ENCODE measurements around the gene ESRRB. TPM values are rescaled to one million over a fixed set of nuclear protein-coding genes. Genes with fewer than 3 reads are reported as not detected.
"Not testable (repeated sequence)": the region's sequence is repeated elsewhere in the genome, so short reads cannot be mapped to it uniquely, and the experiment has no call there.

The ESRRB gene
- polyA plus RNA-seq, 1 of the 3 experiments (the other 2 are of a cell fraction) = 0.05 TPM

- H3K36me3 ChIP-seq (replicated peaks in 1 of 2; ENCODE audit: control insufficient read depth in 1 of 2, insufficient read depth in 2 of 2, low read length in 1 of 2) = no peaks in the 10 kb centered on the region
- H3K4me2 ChIP-seq = no peak overlapping the region
- no peak overlapping the region for H3K4me3 ChIP-seq (ENCODE audit: low read depth in 2 of 2, low read length in 1 of 2)
- H3K27ac ChIP-seq (ENCODE audit: low read depth in 2 of 2, low read length in 1 of 2) = no peak overlapping the region
- ChIA-PET POLR2A (no interaction called here), CTCF (interaction anchor here (1.2 kb wide), 1 partner anchor 17 kb away, joined by 3 read pairs; no protein-coding TSS in a partner anchor)
- H4K20me1 ChIP-seq (ENCODE audit: insufficient read depth) = no peaks in the 10 kb centered on the region
- no peak overlapping the region for H2AFZ ChIP-seq (ENCODE audit: low read depth)
- DNase-seq = no peak
- H3K4me1 ChIP-seq (ENCODE audit: control insufficient read depth in 1 of 2, insufficient read depth in 2 of 2, low read depth in 1 of 2, low read length in 1 of 2) = no peaks in the 10 kb centered on the region
- no peaks in the 10 kb centered on the region for H3K27me3 ChIP-seq (ENCODE audit: insufficient read depth)
- no peaks in the 10 kb centered on the region for H3F3A ChIP-seq (replicated peaks; ENCODE audit: insufficient read depth)
- WGBS (ENCODE audit: low lambda C conversion rate) = 61% methylated on average over 5 of the region's 15 CpGs
- no peak overlapping the region for H3K9ac ChIP-seq
- no peak for TF ChIP-seq GABPA (IDR thresholded peaks at IDR 0.05; ENCODE audit: low read depth)
- TF ChIP-seq FOXM1 (IDR thresholded peaks at IDR 0.05; ENCODE audit: low read depth) = no peak
- TF ChIP-seq NRF1 (IDR thresholded peaks at IDR 0.05; ENCODE audit: low read depth, low read length) = no peak
- no peak for TF ChIP-seq TAF1 (IDR thresholded peaks at IDR 0.05; ENCODE audit: borderline replicate concordance, low read depth, low read length)
- no peak for TF ChIP-seq RFX5 (IDR thresholded peaks at IDR 0.05; ENCODE audit: low read length)
- TF ChIP-seq IRF3 (IDR thresholded peaks at IDR 0.05; ENCODE audit: low read depth, low read length) = no peak
- no peak for TF ChIP-seq TEAD4 (IDR thresholded peaks at IDR 0.05; ENCODE audit: borderline replicate concordance, insufficient read depth)
- TF ChIP-seq RCOR1 (IDR thresholded peaks at IDR 0.05; ENCODE audit: low read length) = no peak
- no peak for TF ChIP-seq FOXJ3 (CRISPR knock-in tag; IDR thresholded peaks at IDR 0.05)
- TF ChIP-seq TCF12 (IDR thresholded peaks at IDR 0.05) = no peak
- TF ChIP-seq MEF2A (IDR thresholded peaks at IDR 0.05; ENCODE audit: borderline replicate concordance, low read depth) = no peak
- no peak for TF ChIP-seq CTCF (IDR thresholded peaks at IDR 0.05)
- no peak for TF ChIP-seq POLR2AphosphoS5 (IDR thresholded peaks at IDR 0.05; ENCODE audit: low read depth, low read length)
- no peak for TF ChIP-seq FOSL2 (IDR thresholded peaks at IDR 0.05; ENCODE audit: borderline replicate concordance, low read depth)
- no peak for TF ChIP-seq USF2 (IDR thresholded peaks at IDR 0.05; ENCODE audit: borderline replicate concordance, low read depth, low read length)
- TF ChIP-seq EZH2phosphoT487 (IDR thresholded peaks at IDR 0.05; ENCODE audit: borderline replicate concordance, low read depth) = no peak
- TF ChIP-seq SMC3 (IDR thresholded peaks at IDR 0.05; ENCODE audit: low read depth, low read length) = no peak
- no peak for TF ChIP-seq JUND (IDR thresholded peaks at IDR 0.05)
- no peak for TF ChIP-seq ZBTB33 (IDR thresholded peaks at IDR 0.05; ENCODE audit: borderline replicate concordance, low read depth)
- TF ChIP-seq EP300 (IDR thresholded peaks at IDR 0.05; ENCODE audit: borderline replicate concordance in 1 of 2, low read depth in 1 of 2, low read length in 1 of 2) = no peak
- no peaks in the 10 kb centered on the region for H3K9me3 ChIP-seq
- no peaks in the 10 kb centered on the region for H3K9me2 ChIP-seq
- no peaks in the 10 kb centered on the region for H3K79me2 ChIP-seq (ENCODE audit: insufficient read depth)
These were observed 155.9 kb downstream of the ESRRB start for GRCh38 chr14:76531821-76532318.

GRCh38 chr14:76536636-76537035 is 160.7 kb downstream of the ESRRB start:
- H3K9me2 ChIP-seq; CTCF ChIA-PET; H3F3A ChIP-seq (replicated peaks; ENCODE audit: insufficient read depth); H3K9me3 ChIP-seq; H3K36me3 ChIP-seq (replicated peaks in 1 of 2; ENCODE audit: control insufficient read depth in 1 of 2, insufficient read depth in 2 of 2, low read length in 1 of 2); DNase-seq; H3K4me3 ChIP-seq (ENCODE audit: low read depth in 2 of 2, low read length in 1 of 2); H3K79me2 ChIP-seq (ENCODE audit: insufficient read depth); H3K27ac ChIP-seq (ENCODE audit: low read depth in 2 of 2, low read length in 1 of 2); H3K9ac ChIP-seq; H2AFZ ChIP-seq (ENCODE audit: low read depth); H3K4me2 ChIP-seq; POLR2A ChIA-PET; H4K20me1 ChIP-seq (ENCODE audit: insufficient read depth): not testable (repeated sequence)
- H3K4me1 ChIP-seq (ENCODE audit: control insufficient read depth in 1 of 2, insufficient read depth in 2 of 2, low read depth in 1 of 2, low read length in 1 of 2) = peaks cover 0 to 13% of the 10 kb centered on the region in 2 experiments; a peak in 2 of 4 replicates
- no CpG with 5 or more reads among the region's 25 CpGs for WGBS (ENCODE audit: low lambda C conversion rate)
- 0 out of 2 replicates have a peak, but pooled peaks cover 10% of the 10 kb centered on the region for H3K27me3 ChIP-seq (ENCODE audit: insufficient read depth)
